ENCODE data around the gene HS6ST1.
"Not testable (repeated sequence)": the region's sequence is repeated elsewhere in the genome, so short reads cannot be mapped to it uniquely, and the experiment has no call there.

DNA sequence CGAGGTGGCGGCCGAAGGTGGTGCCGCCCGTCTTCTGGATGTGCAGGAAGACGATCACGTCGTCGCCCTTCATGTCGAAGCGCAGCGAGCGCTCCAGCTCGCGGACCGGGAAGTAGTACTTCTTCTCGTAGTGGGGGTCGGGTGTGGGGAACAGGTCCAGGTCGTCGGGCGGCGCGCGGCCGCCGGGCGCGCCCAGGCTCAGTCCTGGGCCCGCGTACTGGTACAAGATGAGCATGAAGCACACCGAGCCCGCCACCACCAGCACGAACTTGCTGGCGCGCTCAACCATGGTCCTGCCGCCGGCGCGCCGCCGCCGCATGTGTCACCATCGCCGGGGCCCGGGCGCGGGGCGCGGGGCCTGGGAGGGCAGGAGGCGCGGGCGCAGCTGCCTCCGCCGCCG is 423 bp downstream of the HS6ST1 start:
- not testable (repeated sequence) for TF ChIP-seq POLR2A, CTCF (IDR thresholded peaks at IDR 0.05)
